Gastroesophageal sphincter (tissue), 4 donors: ENCODE data around the gene SEZ6L2. TPM values are rescaled to one million over a fixed set of nuclear protein-coding genes. Genes with fewer than 3 reads are reported as not detected.

Experiments
- ATAC-seq: fragments of 150-250 bp; one replicate; pipeline ENCODE4 v1.9.1; 2016; ENCODE audit warnings: mild to moderate bottlenecking, moderate library complexity
- H3K27ac ChIP-seq, 4 donors: fragments of 200-600 bp; sonication (generic) in 3 of 4; 1 replicate in 3 of 4; 2 replicates in 1 of 4; pipeline ENCODE4 v1.5.1; 2016 to 2019
- H3K27me3 ChIP-seq: fragments of 200-600 bp; sonication (generic); one replicate; pipeline ENCODE4 v1.5.1; 2019
- H3K36me3 ChIP-seq, 2 donors: fragments of 200-600 bp; sonication (generic); one replicate each; pipeline ENCODE4 v1.5.1; 2019; ENCODE audit warnings: control low read depth in 1 of 2
- H3K4me1 ChIP-seq, 3 donors: fragments of 200-600 bp; sonication (generic); 1 replicate in 2 of 3; 2 replicates in 1 of 3; pipeline ENCODE4 v1.5.1; 2016 to 2019; ENCODE audit warnings: control low read depth in 2 of 3
- H3K4me3 ChIP-seq, 2 donors: fragments of 200-600 bp; sonication (generic); one replicate each; pipeline ENCODE4 v1.5.1; 2019; ENCODE audit warnings: mild to moderate bottlenecking in 1 of 2, moderate library complexity in 1 of 2
- H3K9me3 ChIP-seq, 3 donors: fragments of 200-600 bp; sonication (generic); one replicate each; pipeline ENCODE4 v1.5.1; 2017 to 2019; ENCODE audit warnings: control low read depth in 2 of 3
- CTCF ChIP-seq, 4 experiments: fragments of 200-600 bp in 2 of 4; fragments of 450-650 bp in 2 of 4; sonication (generic) in 1 of 4; IDR thresholded peaks; one replicate each; pipeline ENCODE4 v1.5.1; 2017 to 2019; ENCODE audit warnings: antibody characterized with exemption in 4 of 4, mild to moderate bottlenecking in 2 of 4, moderate library complexity in 2 of 4
- EP300 ChIP-seq: sonication (generic); formaldehyde crosslinking; IDR thresholded peaks from one replicate; pipeline ENCODE4 v1.6.1; 2017; ENCODE audit warnings: antibody characterized with exemption, mild to moderate bottlenecking
- POLR2A ChIP-seq, 2 donors: fragments of 450-650 bp; IDR thresholded peaks; one replicate each; pipeline ENCODE4 v1.6.1; 2017; ENCODE audit warnings: antibody characterized with exemption in 2 of 2, mild to moderate bottlenecking in 2 of 2, moderate library complexity in 1 of 2
- POLR2AphosphoS5 ChIP-seq: sonication (generic); formaldehyde crosslinking; IDR thresholded peaks from one replicate; pipeline ENCODE4 v1.6.1; 2017; ENCODE audit warnings: antibody characterized with exemption
- WGBS, 2 donors: methylation state at CpG; one replicate each; pipeline ENCODE4 v1.1.5; 2018; ENCODE audit warnings: low coverage in 1 of 2; 5-methylcytosine and 5-hydroxymethylcytosine counted together
- total RNA-seq, 4 donors: library from RNA; depleted of rRNA; stranded (reverse); fragments of >200 nt; gene quantifications; one replicate each; pipeline ENCODE4 v1.1.0, GENCODE V29; 2016

SEZ6L2 gene
- total RNA-seq, 4 donors from 2014 or later = 1.1 to 1.6 (median 1.1) TPM; not detected in 1

DNA sequence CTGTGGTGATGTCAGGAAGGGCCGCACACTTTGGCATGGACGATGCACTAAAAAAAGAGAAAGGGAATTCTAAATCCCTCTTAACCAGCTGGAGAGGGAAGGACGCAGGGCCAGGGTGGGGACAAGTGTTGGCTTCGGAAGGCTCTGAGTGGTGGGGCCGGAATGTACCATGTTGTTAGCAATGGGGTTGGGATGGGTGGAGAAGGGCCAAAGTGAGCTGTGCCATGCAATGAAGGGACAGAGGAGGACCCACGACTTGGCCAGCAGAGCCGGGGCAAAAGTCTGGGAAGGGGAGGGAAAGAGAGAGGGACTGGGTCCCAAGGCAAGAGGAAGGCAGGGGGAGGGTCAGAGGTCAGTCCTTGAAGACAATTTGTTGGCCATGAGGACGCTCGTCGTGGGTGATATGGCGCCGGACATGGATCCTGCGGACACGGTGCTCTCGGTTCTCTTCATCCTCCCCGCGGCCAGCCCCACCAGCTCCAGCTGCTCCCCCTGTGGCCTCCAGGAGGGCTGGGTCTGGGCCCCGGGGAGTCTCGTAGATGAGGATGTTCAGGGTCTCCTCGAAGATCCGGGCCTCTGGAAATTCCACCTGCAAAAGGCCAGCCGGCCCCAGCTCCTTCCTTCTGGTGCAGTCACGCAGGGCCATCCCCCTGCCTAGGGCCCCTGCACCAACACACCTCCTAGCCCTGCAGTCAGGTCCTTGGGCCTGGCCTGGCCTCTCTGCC is 7.3 kb upstream of the SEZ6L2 start:
- Histone ChIP-seq H3K4me3 (no peak overlapping the region), H3K9me3 (no peaks in the 10 kb centered on the region), H3K27ac (no peak overlapping the region), H3K36me3 (peaks cover 0 to 17% of the 10 kb centered on the region in 2 donors), H3K4me1 (no peaks in the 10 kb centered on the region), H3K27me3 (peaks cover 3% of the 10 kb centered on the region)
- no peak for ATAC-seq
- WGBS, 2 donors = 77 to 86% methylated on average over 6 to 10 of the region's 23 CpGs
- no peak for TF ChIP-seq EP300
- TF ChIP-seq POLR2A (IDR thresholded peaks at IDR 0.05) = no peak
- TF ChIP-seq POLR2AphosphoS5 = no peak

- Histone ChIP-seq H3K4me1 (peaks cover 0 to 3% (median 0%) of the 10 kb centered on the region in 3 donors), H3K27ac (no peak overlapping the region), H3K9me3 (no peaks in the 10 kb centered on the region), H3K27me3 (peaks cover 13% of the 10 kb centered on the region), H3K36me3 (peaks cover 0 to 17% of the 10 kb centered on the region in 2 donors), H3K4me3 (no peak overlapping the region)
- 71 to 94% methylated on average over 2 to 9 of the region's 13 CpGs for WGBS, 2 donors
- ATAC-seq = no peak
- TF ChIP-seq POLR2AphosphoS5 = no peak
- no peak for TF ChIP-seq EP300
- TF ChIP-seq CTCF (IDR thresholded peaks at IDR 0.05) = no peak
- no peak for TF ChIP-seq POLR2A (IDR thresholded peaks at IDR 0.05)
Measured at GRCh38 chr16:29905668-29906067, 6.3 kb upstream of the SEZ6L2 start.

DNA sequence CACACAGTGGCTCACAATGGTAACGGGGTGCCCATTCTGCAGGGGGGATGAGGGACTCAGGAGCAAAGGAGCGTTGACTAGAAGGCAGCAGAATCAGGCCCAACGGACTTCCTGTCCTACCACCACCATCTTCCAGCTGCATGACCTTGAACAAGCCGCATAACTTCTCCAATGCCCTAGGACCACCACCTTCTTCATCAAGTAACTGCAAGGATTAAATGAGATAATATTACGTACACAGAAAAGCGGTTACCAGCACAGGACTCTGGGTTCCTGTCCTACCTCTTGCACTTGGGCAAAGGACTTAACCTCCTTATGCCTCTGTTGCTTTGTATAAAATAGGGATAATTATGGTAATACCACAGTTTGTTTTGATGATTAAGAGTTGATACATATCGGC is 5.6 kb upstream of the SEZ6L2 start:
- H3K36me3 ChIP-seq = peaks cover 0 to 17% of the 10 kb centered on the region in 2 donors
- WGBS, 2 donors = 93% methylated on average over 3 to 5 of the region's 7 CpGs
- peaks cover 0 to 10% (median 4%) of the 10 kb centered on the region in 3 donors for H3K4me1 ChIP-seq
- H3K27ac ChIP-seq = no peak overlapping the region
- no peaks in the 10 kb centered on the region for H3K9me3 ChIP-seq
- no peak for ATAC-seq
- no peak for TF ChIP-seq CTCF (IDR thresholded peaks at IDR 0.05)
- no peak for TF ChIP-seq EP300
- no peak for TF ChIP-seq POLR2A (IDR thresholded peaks at IDR 0.05)
- TF ChIP-seq POLR2AphosphoS5 = no peak
- no peak overlapping the region for H3K4me3 ChIP-seq
- H3K27me3 ChIP-seq = peaks cover 16% of the 10 kb centered on the region

- TF ChIP-seq EP300 = no peak
- no peak for TF ChIP-seq POLR2A (IDR thresholded peaks at IDR 0.05)
- no peak for TF ChIP-seq CTCF (IDR thresholded peaks at IDR 0.05)
- TF ChIP-seq POLR2AphosphoS5 = no peak
- no peak for ATAC-seq
- Histone ChIP-seq H3K27me3 (peaks cover 27% of the 10 kb centered on the region), H3K36me3 (peaks cover 0 to 17% of the 10 kb centered on the region in 2 donors), H3K27ac (no peak overlapping the region), H3K4me1 (peaks cover 0 to 23% (median 4%) of the 10 kb centered on the region in 3 donors), H3K9me3 (no peaks in the 10 kb centered on the region), H3K4me3 (no peak overlapping the region)
- 47 to 57% methylated on average over 2 to 4 of the region's 4 CpGs for WGBS, 2 donors
Measured at GRCh38 chr16:29903590-29903989, 4.2 kb upstream of the SEZ6L2 start.

DNA sequence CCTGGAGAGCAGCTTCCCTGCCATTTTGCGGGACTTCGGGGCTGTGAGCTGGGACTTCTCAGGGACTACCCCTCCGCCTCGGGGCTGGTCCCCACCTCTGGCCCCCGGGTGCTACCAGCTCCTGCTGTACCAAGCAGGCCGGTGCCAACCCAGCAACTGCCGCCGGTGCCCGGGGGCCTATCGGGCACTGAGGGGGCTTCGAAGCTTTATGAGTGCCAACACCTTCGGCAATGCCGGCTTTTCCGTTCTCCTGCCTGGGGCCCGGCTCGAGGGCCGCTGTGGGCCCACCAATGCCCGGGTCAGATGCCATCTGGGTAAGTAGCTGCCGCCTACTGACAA is 2.2 kb upstream of the SEZ6L2 start:
- TF ChIP-seq EP300 (no peak), POLR2AphosphoS5 (no peak), CTCF (IDR thresholded peaks at IDR 0.05) (no peak), POLR2A (IDR thresholded peaks at IDR 0.05) (no peak)
- Histone ChIP-seq H3K4me3 (no peak overlapping the region), H3K36me3 (peaks cover 0 to 5% of the 10 kb centered on the region in 2 donors), H3K4me1 (peaks cover 0 to 23% (median 4%) of the 10 kb centered on the region in 3 donors), H3K27me3 (peaks cover 48% of the 10 kb centered on the region), H3K9me3 (no peaks in the 10 kb centered on the region), H3K27ac (no peak overlapping the region)
- no peak for ATAC-seq
- WGBS, 2 donors = 82% methylated on average over 3 of the region's 19 CpGs; no CpG with 5 or more reads in 1 of the 2 donors
